ENCODE measurements around the gene AKR1A1.
"Not testable (repeated sequence)": the region's sequence is repeated elsewhere in the genome, so short reads cannot be mapped to it uniquely, and the experiment has no call there.

AKR1A1 gene

DNA sequence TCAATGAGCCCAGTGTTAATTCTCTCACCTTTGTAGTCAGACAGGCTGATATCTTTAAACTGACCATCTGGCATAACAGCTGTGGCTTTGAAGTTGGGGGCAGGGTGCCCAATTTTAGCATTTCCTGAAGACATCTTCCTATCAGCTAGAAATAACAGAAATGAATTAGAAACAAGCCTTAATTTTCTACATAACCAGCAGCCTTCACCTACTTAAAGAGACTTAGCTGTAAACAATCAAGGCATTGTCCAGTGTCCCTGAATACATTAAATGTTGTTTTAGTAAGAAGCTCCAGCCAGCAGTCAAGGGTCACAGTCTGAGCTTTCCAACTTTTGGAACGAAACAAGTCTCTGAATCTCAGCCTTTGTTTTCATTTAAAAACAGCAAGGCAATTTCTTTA, 31.7 kb upstream of the AKR1A1 start:
- no peak for DNase-seq (ENCODE audit: low read depth)
- TF ChIP-seq, protein P1, sequence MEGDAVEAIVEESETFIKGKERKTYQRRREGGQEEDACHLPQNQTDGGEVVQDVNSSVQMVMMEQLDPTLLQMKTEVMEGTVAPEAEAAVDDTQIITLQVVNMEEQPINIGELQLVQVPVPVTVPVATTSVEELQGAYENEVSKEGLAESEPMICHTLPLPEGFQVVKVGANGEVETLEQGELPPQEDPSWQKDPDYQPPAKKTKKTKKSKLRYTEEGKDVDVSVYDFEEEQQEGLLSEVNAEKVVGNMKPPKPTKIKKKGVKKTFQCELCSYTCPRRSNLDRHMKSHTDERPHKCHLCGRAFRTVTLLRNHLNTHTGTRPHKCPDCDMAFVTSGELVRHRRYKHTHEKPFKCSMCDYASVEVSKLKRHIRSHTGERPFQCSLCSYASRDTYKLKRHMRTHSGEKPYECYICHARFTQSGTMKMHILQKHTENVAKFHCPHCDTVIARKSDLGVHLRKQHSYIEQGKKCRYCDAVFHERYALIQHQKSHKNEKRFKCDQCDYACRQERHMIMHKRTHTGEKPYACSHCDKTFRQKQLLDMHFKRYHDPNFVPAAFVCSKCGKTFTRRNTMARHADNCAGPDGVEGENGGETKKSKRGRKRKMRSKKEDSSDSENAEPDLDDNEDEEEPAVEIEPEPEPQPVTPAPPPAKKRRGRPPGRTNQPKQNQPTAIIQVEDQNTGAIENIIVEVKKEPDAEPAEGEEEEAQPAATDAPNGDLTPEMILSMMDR (IDR thresholded peaks at IDR 0.05; ENCODE audit: control insufficient read depth, extremely low read depth, insufficient read depth): no peak
- no peak overlapping the region for H3K4me3 ChIP-seq (ENCODE audit: low read depth, low read length)

DNA sequence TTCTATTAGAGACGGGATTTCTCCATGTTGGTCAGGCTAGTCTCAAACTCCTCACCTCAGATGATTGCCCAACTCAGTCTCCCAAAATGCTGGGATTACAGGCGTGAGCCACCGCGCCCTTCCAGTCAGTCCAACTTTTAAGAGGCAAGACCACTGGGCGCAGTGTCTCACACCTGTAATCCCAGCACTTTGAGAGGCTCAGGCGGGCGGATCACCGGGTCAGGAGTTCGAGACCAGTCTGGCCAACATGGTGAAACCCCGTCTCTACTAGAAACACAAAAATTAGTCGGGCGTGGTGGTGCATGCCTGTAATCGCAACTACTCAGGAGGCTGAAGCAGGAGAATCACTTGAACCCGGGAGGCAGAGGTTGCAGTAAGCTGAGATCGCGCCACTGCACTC, 30.9 kb upstream of the AKR1A1 start:
- DNase-seq (ENCODE audit: low read depth); H3K4me3 ChIP-seq (ENCODE audit: low read depth, low read length): not testable (repeated sequence)

DNA sequence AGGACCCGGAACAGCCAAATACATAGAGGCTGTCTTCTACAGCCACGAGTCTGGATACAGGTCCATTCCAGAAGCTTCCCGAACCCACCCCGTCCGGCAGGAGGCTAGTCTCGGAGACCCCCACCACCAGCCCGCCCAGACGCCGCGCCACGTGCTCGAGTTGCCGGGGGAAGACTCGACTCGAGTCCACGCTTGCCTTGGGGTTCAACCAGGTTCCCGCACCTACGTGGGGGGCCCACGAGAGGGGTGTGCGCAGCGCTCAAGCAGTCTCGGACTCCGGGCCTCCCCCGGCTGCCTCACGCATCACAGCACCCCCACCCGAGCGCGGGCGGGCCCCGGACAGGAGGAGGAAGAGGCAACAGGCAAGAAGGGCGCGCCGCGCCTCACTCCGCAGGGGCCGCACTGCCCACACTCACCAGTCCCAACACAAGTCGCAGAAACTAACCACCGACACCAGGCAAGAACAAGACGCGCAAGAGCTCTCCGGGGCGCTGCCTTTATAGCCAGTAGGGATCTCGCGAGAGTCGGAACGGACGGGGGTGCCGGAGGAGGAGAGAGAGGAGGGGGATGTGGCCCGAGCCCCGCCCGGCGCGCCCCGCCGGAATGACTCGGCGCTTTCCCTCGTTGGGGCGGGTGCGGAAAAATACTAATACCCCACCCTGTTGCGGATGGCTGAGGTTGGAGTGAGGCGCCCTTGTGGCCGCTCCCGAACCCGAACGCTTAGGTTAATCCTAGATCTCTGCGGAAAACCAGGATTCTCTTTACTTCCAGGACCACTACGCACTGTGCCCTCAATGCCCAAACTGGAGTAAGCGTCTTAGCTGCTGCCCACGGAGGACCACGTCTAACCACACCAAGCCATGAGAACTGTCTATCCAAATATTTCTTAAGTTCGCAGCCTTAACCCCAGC, 29.0 kb upstream of the AKR1A1 start, which contains the start of gene PRDX1:
PRDX1 (minus strand) TSS at position 472 of the 911 bp plus-strand sequence. CDS start 2,841 bp downstream, outside the sequence.
- DNase-seq (ENCODE audit: low read depth): peak; percentile 77
- H3K4me3 ChIP-seq (ENCODE audit: low read depth, low read length): peak within 1 kb of the TSS; percentile 99
- TF ChIP-seq, protein P1 (IDR thresholded peaks at IDR 0.05; ENCODE audit: control insufficient read depth, extremely low read depth, insufficient read depth): no peak

DNA sequence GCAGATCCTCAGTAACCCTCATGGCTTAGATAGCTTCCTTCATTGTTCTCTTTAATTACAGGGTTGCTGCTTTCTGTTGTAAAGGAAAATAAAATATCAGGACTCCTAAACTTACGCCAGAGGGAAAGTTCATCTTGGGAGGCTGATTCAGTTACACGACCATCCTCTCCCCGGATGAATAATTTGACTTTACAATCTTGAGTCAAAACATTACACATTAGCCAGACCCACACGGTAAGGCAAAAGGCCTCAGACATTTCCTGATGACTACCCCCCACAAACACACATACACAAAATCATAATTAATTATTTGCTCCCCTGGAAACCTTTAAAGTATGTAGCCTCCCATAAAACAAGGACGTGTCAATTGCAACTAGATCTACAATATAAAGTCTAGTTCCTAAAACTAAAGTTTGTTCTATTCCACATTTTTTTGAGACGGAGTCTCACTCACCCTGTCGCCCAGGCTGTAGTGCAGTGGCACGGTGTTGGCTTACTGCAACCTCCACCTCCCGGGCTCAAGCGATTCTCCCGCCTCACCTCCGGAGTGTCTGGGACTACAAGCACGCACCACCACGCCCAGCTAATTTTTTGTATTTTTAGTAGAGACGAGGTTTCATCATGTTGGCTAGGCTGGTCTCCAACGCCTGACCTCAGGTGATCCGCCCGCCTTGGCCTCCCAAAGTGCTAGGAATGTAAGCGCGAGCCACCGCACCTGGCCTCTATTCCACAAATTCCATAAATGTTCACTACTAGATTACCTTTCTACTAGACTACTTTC, 28.1 kb upstream of the AKR1A1 start:
- TF ChIP-seq, protein P1 (IDR thresholded peaks at IDR 0.05; ENCODE audit: control insufficient read depth, extremely low read depth, insufficient read depth): no peak
- no peak for DNase-seq (ENCODE audit: low read depth)
- H3K4me3 ChIP-seq (ENCODE audit: low read depth, low read length): peak overlapping the region; percentile 99

DNA sequence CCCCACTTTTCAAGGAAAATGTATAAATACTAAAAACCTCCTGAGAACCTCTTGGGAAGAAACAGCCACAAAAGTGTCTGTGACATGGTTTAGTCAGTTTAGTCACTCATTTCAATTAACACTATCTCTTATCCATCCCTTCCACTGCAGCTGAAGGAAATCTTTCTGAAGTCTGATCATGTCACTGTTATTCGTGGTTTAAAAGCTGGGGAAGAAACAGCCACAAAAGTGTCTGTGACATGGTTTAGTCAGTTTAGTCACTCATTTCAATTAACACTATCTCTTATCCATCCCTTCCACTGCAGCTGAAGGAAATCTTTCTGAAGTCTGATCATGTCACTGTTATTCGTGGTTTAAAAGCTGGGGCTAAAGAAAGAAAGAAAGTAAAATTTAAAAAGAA, 27.1 kb upstream of the AKR1A1 start:
- DNase-seq (ENCODE audit: low read depth); H3K4me3 ChIP-seq (ENCODE audit: low read depth, low read length): not testable (repeated sequence)

DNA sequence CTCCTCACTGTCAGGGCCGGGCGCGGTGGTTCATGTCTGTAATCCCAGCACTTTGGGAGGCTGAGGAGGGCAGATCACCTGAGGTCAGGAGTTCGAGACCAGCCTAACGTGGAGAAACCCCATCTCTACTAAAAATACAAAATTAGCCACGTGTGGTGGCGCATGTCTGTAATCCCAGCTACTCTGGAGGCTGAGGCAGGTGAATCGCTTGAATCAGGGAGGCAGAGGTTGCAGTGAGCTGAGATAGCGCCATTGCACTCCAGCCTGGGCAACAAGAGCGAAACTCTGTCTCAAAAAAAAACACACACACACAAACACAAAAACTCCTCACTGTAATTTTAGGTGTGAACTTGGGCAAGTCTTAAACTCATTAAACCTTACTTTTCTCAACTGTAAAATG, 26.7 kb upstream of the AKR1A1 start:
- H3K4me3 ChIP-seq (ENCODE audit: low read depth, low read length): not testable (repeated sequence)

DNA sequence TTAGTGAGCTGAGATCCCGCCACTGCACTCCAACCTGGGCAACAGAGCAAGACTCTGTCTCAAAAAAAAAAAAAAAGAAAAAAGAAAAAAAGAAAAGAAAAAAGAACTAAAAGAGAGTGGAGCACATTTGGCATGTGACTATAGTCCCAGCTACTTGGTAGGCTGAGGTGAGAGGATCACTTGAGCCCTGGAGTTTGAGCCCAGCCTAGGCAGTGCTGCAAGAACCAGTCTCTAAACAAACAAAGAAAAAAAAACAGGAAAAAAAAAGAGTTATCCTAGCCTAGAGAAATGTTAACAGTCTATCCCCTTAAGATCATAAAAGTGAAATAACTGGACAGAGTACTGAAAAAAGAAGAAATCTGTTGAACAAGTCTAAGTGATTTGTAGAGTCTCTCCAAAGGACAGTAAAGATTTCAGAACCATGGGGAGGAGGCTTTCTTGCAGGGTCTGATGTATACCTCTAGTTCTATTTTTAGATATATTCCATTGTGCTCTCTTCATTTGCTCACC, 24.4 kb upstream of the AKR1A1 start:
- DNase-seq (ENCODE audit: low read depth): no peak
- TF ChIP-seq, protein P1 (IDR thresholded peaks at IDR 0.05; ENCODE audit: control insufficient read depth, extremely low read depth, insufficient read depth): no peak
- H3K4me3 ChIP-seq (ENCODE audit: low read depth, low read length): no peak overlapping the region

More for the DNA sequence above, 26.7 kb upstream of the AKR1A1 start:
- not testable (repeated sequence) for DNase-seq (ENCODE audit: low read depth)

DNA sequence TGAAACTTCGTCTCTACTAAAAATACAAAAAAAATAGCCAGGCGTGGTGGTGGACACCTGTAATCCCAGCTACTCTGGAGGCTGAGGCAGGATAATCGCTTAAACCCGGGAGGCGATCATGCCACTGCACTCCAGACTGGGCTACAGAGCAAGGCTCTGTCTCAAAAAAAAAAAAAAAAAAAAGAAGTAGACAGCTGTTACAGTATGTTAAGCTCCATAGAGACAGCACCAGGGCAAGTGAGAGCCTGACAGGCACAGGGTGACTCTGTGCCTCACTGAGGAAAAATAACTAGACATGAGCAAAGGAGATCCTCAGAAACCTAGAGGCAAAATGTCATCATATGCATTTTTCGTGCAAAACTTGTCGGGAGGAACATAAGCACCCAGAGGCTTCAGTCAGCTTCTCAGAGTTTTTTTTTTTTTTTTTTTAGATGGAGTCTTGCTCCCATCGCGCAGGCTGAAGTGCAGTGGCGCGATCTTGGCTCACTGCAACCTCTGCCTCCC, 19.9 kb upstream of the AKR1A1 start:
- no peak overlapping the region for H3K4me3 ChIP-seq (ENCODE audit: low read depth, low read length)
- DNase-seq (ENCODE audit: low read depth): no peak
- TF ChIP-seq, protein P1 (IDR thresholded peaks at IDR 0.05; ENCODE audit: control insufficient read depth, extremely low read depth, insufficient read depth): no peak

All from LNCaP clone FGC (cell line).